NT2/D1 (cell line): ENCODE results near the gene PCYT1B.

ENCODE experiments used
- DNase-seq: peaks from one replicate; pipeline ENCODE4 v3.0.0-alpha.2; 2011; ENCODE audit warnings: low read depth, low spot score
- H3K27me3 ChIP-seq: 2 replicates; pipeline ENCODE4 v1.6.0; 2011; ENCODE audit warnings: mild to moderate bottlenecking; ENCODE audit not compliant: insufficient read length, insufficient read depth
- H3K36me3 ChIP-seq: 2 replicates; pipeline ENCODE4 v1.6.1; 2011; ENCODE audit warnings: mild to moderate bottlenecking, low read length, mixed read lengths; ENCODE audit not compliant: insufficient read depth, insufficient read length
- H3K4me1 ChIP-seq: 2 replicates; pipeline ENCODE4 v1.5.1; 2011; ENCODE audit not compliant: insufficient read depth, insufficient read length
- H3K4me3 ChIP-seq: 2 replicates; pipeline ENCODE4 v1.5.1; 2011; ENCODE audit warnings: low read depth; ENCODE audit not compliant: insufficient read length
- H3K9ac ChIP-seq: 2 replicates; pipeline ENCODE4 v1.6.0; 2011; ENCODE audit warnings: low read depth; ENCODE audit not compliant: insufficient read length
- H3K9me3 ChIP-seq: 2 replicates; pipeline ENCODE4 v1.5.1; 2011; ENCODE audit warnings: mild to moderate bottlenecking, low read length; ENCODE audit not compliant: insufficient read depth
- SUZ12 ChIP-seq: IDR thresholded peaks from 2 replicates; pipeline ENCODE4 v1.6.1; 2011; ENCODE audit not compliant: insufficient read length, insufficient read depth; ENCODE audit errors: extremely low read depth
- YY1 ChIP-seq: IDR thresholded peaks from 2 replicates; pipeline ENCODE4 v1.6.1; 2011; ENCODE audit not compliant: insufficient read length, insufficient read depth
- ZNF274 ChIP-seq: IDR thresholded peaks from 2 replicates; pipeline ENCODE4 v1.6.1; 2011; ENCODE audit warnings: mild to moderate bottlenecking, low read depth, low read length

Gene PCYT1B

DNA sequence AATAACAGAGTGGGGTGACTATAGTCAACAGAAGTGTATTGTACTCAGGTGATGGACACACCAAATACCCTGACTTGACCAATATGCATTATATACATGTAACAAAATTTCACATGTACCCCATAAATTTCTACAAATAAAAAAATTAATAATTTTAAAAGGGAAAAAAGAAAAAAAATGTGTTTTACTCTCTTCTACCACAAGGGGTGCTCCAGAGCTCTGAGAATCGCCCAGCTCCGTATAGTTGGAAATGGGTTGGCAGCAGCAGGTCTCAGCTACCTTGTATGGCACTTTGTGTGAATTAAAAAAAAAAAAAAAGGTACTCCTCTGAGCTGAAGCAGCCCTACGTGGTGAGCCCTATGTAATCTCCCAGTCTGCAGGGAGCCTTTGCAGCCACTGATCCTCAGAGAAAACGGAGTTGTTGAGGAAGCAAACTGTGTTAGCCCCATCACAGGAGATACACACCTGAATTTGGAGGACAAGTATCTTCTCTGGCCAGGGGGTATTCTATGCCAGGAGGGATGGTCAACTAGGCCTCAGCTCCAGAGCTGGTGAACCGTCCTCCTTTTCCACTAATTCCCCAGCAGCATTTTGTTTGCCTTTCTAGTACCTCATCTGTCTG lies 29.4 kb upstream of the PCYT1B start:
- no peak for TF ChIP-seq SUZ12
- no peak for TF ChIP-seq YY1
- TF ChIP-seq ZNF274: no peak
- no peak for DNase-seq
- Histone ChIP-seq H3K27me3 (no peaks in the 10 kb centered on the region), H3K36me3 (no peaks in the 10 kb centered on the region), H3K9me3 (no peaks in the 10 kb centered on the region), H3K9ac (no peak overlapping the region), H3K4me1 (no peaks in the 10 kb centered on the region), H3K4me3 (no peak overlapping the region)

DNA sequence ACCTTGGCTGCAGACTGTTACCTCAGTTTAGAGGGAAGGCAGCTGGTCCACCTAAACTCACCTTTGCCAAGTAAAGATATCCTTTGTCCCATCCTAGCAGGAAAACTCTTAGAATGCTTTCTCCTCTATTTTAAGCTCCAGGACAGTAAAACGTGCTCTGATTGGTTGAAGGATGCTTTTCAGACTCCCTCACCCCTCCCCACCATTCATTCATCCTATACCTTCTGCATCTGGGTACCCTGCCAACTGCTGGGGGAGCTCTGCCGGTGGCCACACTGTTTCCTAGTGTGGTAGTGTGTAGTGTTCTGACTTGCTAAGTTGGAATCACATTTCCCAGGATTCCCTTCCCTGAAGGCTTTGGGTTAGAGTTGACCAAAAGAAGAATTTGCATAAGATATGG lies 26.3 kb upstream of the PCYT1B start:
- TF ChIP-seq YY1: no peak
- no peak for TF ChIP-seq ZNF274
- no peak for TF ChIP-seq SUZ12
- Histone ChIP-seq H3K4me3 (no peak overlapping the region), H3K4me1 (no peaks in the 10 kb centered on the region), H3K9ac (no peak overlapping the region), H3K36me3 (no peaks in the 10 kb centered on the region), H3K9me3 (no peaks in the 10 kb centered on the region), H3K27me3 (no peaks in the 10 kb centered on the region)
- DNase-seq: no peak

DNA sequence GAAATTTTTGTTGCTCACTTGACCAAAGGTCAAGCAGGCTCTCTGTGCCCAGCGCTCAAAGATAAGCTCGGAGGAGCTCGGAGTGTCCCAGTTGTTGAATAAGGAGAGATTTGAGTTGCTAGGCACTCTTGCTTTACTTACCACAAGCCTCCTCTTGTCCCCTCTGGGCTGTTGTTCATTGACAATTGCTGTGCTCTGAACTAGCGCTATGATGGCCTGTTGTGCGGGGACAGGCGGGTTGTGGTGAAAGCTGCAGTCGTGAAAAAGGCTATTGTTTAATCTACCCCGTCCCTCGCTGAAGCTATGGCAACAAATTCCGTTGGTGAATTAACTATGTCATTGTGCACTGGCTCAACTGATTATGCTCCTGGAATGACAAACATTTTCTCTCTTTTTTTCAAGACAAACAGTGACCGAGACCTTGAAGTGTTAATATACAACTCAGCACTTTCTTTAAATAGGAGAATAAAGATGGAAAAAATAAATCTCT lies 25.6 kb upstream of the PCYT1B start:
- Histone ChIP-seq H3K4me1 (no peaks in the 10 kb centered on the region), H3K9me3 (no peaks in the 10 kb centered on the region), H3K36me3 (no peaks in the 10 kb centered on the region), H3K4me3 (no peak overlapping the region), H3K9ac (no peak overlapping the region), H3K27me3 (no peaks in the 10 kb centered on the region)
- no peak for DNase-seq
- TF ChIP-seq ZNF274 (no peak), YY1 (no peak), SUZ12 (no peak)

DNA sequence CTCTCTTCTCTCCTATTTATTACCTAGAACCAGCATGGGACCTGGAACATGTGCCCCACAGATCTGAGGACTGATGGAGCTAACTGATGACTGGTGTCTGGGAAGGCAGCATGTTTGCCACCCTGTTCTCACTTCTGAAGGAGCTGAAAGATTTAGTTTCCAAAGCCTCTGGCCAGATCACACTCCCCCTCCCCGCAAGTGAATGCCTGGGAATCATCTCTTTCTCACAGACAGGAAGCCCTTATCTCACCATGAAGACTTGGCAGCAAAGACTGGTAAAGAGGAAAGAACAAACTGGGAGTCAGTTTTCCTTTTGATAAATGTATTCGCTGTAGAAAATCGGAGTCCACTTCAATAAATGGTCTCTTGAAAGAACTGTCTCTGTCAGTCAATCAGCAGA lies 21.0 kb upstream of the PCYT1B start:
- Histone ChIP-seq H3K9ac (no peak overlapping the region), H3K27me3 (no peaks in the 10 kb centered on the region), H3K4me3 (no peak overlapping the region), H3K9me3 (no peaks in the 10 kb centered on the region), H3K4me1 (no peaks in the 10 kb centered on the region), H3K36me3 (no peaks in the 10 kb centered on the region)
- no peak for DNase-seq
- TF ChIP-seq ZNF274 (no peak), YY1 (no peak), SUZ12 (no peak)

DNA sequence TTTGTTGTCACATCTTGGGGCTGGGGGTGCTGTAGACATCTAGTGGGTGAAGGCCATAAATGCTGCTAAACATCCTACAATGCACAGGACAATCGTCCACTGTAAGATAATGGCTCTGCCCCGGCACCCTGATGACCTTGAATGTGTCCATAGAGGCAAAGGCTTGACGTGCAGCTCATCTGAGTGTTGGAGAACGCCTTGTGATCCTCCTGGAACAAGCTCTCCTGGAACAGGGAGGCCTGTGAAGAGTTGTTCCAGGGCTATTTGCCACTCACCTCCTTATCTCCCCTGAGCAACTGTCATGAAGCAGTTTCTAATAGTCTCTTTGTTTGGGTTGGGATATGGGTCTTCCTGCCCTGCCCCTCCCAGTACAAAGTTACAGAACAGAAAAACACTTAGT lies 15.2 kb upstream of the PCYT1B start:
- no peak for TF ChIP-seq SUZ12
- no peak for TF ChIP-seq YY1
- no peak for TF ChIP-seq ZNF274
- Histone ChIP-seq H3K4me3 (no peak overlapping the region), H3K9me3 (no peaks in the 10 kb centered on the region), H3K36me3 (no peaks in the 10 kb centered on the region), H3K9ac (no peak overlapping the region), H3K27me3 (no peaks in the 10 kb centered on the region), H3K4me1 (peaks cover 3% of the 10 kb centered on the region)
- DNase-seq: no peak

DNA sequence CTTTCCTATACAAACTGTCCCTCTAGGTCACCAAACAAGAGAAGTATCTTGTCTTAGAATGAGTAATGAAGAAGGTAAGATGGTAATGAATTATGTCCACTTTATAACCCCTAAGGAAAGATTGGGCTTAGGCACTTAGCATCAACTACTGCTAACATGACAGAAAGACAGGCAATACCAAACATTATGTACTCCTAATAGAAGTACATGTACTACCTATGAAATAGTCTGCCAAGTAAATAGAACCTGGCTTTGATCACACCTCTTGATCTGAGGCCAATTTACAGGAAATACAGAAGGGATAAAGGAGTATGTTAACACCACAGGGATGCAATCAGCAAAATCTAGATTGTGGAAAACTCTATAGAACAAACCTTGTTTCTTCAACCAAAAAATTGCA lies 14.1 kb upstream of the PCYT1B start:
- no peak for DNase-seq
- no peaks in the 10 kb centered on the region for H3K36me3 ChIP-seq
- H3K4me3 ChIP-seq: no peak overlapping the region
- TF ChIP-seq SUZ12 (no peak), ZNF274 (no peak), YY1 (no peak)
- no peaks in the 10 kb centered on the region for H3K9me3 ChIP-seq
- no peaks in the 10 kb centered on the region for H3K27me3 ChIP-seq
- H3K9ac ChIP-seq: no peak overlapping the region
- H3K4me1 ChIP-seq: peaks cover 3% of the 10 kb centered on the region

DNA sequence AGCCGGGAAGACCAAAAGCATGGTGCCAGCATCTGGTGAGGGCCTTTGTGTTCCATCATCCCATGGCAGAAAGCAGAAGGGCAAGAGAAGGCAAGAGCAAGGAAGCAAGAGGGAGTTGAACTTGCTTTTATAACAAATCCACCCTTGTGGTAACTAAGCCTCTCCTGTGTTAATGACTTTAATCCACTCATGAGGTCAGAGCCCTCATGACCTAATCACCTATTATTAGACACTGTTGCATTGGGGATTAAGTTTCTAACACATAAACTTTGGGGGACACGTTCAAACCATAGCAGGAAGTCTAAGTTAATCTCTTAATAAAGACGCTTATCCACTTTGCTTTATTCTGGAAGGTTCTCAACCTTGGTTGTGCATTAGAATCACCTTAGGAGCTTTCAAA lies 12.5 kb upstream of the PCYT1B start:
- TF ChIP-seq ZNF274 (no peak), SUZ12 (no peak)
- H3K4me3 ChIP-seq: no peak overlapping the region
- H3K4me1 ChIP-seq: peaks cover 3% of the 10 kb centered on the region
- no peaks in the 10 kb centered on the region for H3K36me3 ChIP-seq
- no peak overlapping the region for H3K9ac ChIP-seq
- no peak for DNase-seq
- no peaks in the 10 kb centered on the region for H3K9me3 ChIP-seq
- H3K27me3 ChIP-seq: no peaks in the 10 kb centered on the region

DNA sequence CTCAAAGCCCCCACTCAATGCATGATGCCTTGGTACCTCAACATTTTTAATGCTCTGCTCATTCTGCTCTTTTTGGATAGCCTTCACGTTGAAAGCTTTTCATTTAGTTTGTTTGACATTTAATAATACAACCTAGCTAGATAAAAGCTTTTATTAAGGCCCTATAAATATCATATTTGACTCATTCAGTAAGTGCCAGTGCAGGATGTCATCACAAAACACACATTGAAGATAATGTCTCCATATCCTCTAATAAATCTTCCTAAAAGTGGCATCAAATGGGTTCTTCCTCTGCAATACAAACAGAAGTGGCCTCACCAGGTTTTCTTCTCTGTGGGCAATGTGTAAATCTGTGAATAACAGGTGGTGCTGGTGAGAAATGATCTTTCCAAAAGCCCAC lies 12.0 kb upstream of the PCYT1B start:
- H3K27me3 ChIP-seq: no peaks in the 10 kb centered on the region
- H3K4me3 ChIP-seq: no peak overlapping the region
- H3K4me1 ChIP-seq: peaks cover 3% of the 10 kb centered on the region
- no peak overlapping the region for H3K9ac ChIP-seq
- no peak for TF ChIP-seq YY1
- TF ChIP-seq SUZ12: no peak
- TF ChIP-seq ZNF274: no peak
- no peaks in the 10 kb centered on the region for H3K9me3 ChIP-seq
- no peak for DNase-seq
- no peaks in the 10 kb centered on the region for H3K36me3 ChIP-seq
